ENCODE results near the gene POLD1. TPM values are rescaled to one million over a fixed set of nuclear protein-coding genes. Genes with fewer than 3 reads are reported as not detected.
"Not testable (repeated sequence)": the region's sequence is repeated elsewhere in the genome, so short reads cannot be mapped to it uniquely, and the experiment has no call there.

Gene POLD1
- total RNA-seq, 1 donor from 2014 or later, result 16.0 TPM

- no peak for DNase-seq
Measured at GRCh38 chr19:50365434-50366306, 18.5 kb upstream of the POLD1 start, which contains the start of gene NAPSA. Gene NAPSA, minus strand, starts transcription at chr19:50365639. Its CDS starts 18 bp downstream, at chr19:50365621.

- peak; percentile 93 for DNase-seq
Measured at GRCh38 chr19:50368649-50369570, 15.2 kb upstream of the POLD1 start.

DNA sequence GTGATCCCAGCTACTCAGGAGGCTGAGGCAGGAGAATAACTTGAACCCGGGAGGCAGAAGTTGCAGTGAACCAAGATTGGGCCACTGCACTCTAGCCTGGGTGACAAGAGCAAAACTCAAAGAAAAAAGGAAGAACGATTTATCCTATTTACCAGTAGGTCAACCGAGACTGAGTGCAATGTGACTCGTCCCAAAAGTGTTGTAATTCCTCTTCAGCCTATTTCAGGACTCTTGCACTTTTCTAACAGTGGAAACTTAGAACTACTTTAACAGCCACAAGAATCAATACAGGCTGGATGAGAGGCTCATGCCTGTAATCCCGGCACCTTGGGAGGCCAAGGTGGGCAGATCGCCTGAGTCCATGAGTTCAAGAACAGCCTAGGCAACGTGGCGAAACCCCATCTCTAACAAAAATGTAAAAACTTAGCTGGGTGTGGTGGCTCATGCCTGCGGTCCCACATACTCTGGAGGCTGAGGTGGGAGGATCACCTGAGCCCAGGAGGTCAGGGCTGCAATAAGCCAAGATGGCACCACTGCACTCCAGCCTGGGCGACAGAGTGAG, 12.2 kb upstream of the POLD1 start:
- DNase-seq, result no peak

DNA sequence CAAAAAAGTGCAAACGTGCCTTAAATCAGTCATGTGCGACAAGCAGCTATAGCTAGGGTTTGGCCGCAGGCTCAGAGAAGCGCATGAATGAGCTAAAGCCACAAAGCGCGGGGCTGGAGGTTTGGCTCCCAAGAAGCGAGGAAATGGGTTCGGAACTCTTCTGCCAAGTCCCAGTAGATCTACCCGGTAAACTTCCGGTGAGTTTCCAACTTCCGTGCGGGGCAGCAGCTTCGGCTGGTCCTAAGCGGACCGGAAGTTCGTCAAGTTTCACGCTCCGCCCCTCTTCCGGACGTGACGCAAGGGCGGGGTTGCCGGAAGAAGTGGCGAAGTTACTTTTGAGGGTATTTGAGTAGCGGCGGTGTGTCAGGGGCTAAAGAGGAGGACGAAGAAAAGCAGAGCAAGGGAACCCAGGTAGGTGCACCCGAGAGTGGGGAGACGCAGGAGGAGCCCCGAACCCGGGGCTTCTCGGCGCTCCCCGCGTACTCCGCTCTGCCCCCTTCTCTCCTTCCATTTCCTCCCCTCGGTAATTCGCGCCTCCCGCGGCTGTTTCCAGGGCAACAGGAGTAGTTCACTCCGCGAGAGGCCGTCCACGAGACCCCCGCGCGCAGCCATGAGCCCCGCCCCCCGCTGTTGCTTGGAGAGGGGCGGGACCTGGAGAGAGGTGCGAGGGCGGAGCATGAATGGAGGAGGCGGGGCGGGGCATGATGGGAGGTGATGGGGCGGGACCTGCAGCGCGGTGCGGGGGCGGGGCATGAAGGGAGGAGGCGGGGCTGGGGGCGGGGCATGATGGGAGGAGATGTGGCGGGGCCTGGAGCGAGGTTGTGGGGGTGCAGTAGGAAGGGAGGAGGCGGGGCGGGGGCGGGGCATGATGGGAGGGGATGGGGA, 7.7 kb upstream of the POLD1 start, which contains the start of gene NR1H2:
TSS of gene NR1H2 (plus strand) at position 292 of the 885 bp plus-strand sequence. CDS start 1,149 bp downstream, outside the sequence.
- DNase-seq, result peak; percentile 99

DNA sequence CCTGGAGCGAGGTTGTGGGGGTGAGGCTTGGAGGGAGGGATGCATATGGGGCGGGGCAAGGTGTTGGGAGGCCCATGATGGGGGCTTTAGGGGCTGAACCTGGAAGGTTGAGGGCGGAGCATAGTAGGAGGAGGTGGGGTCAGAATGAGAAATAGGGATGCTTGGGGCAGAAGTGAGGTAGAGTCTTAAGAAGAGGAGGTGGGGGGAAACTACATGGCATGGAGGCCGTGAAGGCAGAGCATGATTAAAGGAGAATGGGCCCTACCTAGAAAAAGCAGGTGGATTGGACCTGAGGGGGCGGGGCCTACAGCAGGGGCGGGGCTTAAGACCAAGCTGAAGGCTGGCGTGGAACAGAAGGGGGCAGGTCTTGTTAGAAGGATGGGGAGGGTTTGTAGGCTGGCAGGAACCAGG, 7.1 kb upstream of the POLD1 start:
- no peak for DNase-seq

DNA sequence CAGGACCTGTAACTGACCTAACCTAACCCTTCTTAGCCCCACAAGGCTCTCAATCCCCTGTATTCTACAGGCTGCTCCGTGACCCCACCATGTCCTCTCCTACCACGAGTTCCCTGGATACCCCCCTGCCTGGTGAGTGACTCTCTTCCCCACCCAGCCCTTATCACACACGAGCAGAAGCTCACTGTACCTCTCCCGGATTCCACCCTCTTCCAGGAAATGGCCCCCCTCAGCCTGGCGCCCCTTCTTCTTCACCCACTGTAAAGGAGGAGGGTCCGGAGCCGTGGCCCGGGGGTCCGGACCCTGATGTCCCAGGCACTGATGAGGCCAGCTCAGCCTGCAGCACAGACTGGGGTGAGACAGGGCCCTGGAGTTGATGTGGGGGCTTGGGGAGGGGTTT, 6.6 kb upstream of the POLD1 start:
- no peak for DNase-seq

- no peak for DNase-seq
Measured at GRCh38 chr19:50378169-50378862, 5.8 kb upstream of the POLD1 start.

DNA sequence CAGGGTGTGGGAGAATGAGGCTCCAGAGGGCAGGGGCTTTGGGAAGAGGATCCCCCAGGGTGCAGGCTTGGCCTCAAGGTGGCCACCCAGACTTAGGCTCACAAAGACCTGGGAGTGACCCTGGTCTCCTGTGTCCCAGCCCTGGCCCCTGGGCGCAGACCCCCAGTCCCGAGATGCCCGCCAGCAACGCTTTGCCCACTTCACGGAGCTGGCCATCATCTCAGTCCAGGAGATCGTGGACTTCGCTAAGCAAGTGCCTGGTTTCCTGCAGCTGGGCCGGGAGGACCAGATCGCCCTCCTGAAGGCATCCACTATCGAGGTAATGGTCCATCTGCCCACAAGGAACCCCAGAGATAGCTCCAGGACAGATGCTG, 5.3 kb upstream of the POLD1 start:
- no peak for DNase-seq

- no peak for DNase-seq
Measured at GRCh38 chr19:50379602-50380001, 4.5 kb upstream of the POLD1 start.

DNA sequence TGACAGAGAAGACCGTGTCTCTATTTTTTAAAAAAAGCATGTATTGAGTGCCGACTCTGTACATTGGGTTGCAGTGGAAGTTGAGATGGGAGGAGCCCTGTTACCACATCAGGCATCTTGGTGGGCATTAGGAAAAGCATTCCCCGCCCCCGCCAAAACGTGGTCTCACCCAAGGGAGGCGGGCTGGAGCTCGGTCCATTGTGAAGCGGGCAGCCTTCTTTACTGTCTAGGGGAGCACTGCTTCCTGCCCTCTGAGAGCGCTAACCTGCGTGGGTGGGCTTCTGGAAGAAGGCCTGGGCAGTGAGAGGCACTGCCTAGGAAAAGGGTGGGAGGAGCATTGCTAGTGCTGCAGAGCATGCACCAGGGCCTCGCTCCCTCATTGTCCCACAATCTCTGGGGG, 4.0 kb upstream of the POLD1 start:
- no peak for DNase-seq

DNA sequence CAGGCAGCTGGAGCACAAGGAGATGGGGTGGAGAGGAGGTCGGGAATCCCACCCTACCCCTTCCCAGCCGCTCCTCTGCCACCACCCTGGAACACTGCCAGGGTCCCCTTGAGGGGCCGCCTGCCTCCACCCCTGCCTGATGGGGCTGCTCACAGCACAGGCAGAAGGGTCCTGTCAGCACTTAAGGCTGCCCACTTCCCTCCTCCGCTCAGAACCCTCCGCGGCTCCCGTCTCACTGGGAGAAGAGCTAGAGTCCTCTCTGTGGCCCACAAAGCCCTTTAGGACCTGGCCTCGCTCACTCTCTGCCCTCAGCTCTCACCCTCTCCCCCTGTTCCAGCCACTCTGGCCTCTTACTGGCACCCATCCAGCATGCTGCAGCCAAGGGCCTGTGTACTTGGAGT, 3.4 kb upstream of the POLD1 start:
- DNase-seq, result peak; percentile 7

- no peak for DNase-seq
Measured at GRCh38 chr19:50381881-50382729, 2.0 kb upstream of the POLD1 start.

- peak; percentile 53 for DNase-seq
Measured at GRCh38 chr19:50383001-50383851, 921 bp upstream of the POLD1 start.

- DNase-seq, result no peak
Measured at GRCh38 chr19:50384685-50385535, 763 bp downstream of the POLD1 start.

GRCh38 chr19:50387176-50387867, 3.2 kb downstream of the POLD1 start:
- DNase-seq, result no peak

DNA sequence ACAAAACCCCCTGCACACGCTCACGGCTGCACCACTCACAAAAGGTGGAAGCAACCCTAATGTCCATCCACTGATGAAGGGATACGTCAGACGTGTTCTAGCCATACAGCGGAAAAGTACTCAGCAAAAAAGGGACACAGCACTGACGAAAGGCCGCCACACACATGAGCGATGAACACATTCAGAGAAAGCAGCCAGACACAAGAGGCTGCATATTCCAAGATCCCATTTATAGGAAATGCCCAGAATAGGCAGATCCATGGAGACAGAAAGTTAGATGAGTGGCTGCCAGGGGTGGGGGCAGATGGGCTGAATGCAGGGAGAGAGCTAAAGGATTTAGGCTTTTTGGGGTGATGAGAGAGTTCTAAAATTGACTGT, 3.7 kb downstream of the POLD1 start:
- DNase-seq, result no peak

GRCh38 chr19:50390295-50390694, 6.1 kb downstream of the POLD1 start:
- DNase-seq, result not testable (repeated sequence)

Measured in tongue (tissue), 2 donors.